Retinal pigment epithelial cell (primary cell): ENCODE results near the gene NFRKB.
A peak's percentile ranks its signal among the peaks of the same experiment; 100 is the strongest.

Source experiments
- DNase-seq: peaks from one replicate; pipeline ENCODE4 v3.0.0-alpha.2; 2010; ENCODE audit warnings: low read depth
- H3K4me3 ChIP-seq: 2 replicates; pipeline ENCODE4 v1.5.1; 2011; ENCODE audit warnings: mild to moderate bottlenecking, low read length, control low read depth, moderate library complexity
- CTCF ChIP-seq: conservative IDR thresholded peaks from 2 replicates; pipeline ENCODE4 v1.5.1; 2011; ENCODE audit warnings: low read depth, low read length, control low read depth, inconsistent platforms

The NFRKB gene

GRCh38 chr11:129896062-129896461, 684 bp upstream of the NFRKB start:
- H3K4me3 ChIP-seq, result peak overlapping the region; percentile 82
- DNase-seq, result no peak

GRCh38 chr11:129894278-129895125, 876 bp downstream of the NFRKB start:
- no peak for TF ChIP-seq CTCF
- peak overlapping the region; percentile 82 for H3K4me3 ChIP-seq
- DNase-seq, result no peak

More at GRCh38 chr11:129896062-129896461, 684 bp upstream of the NFRKB start:
- no peak for TF ChIP-seq CTCF

GRCh38 chr11:129888451-129888850, 6.9 kb downstream of the NFRKB start:
- TF ChIP-seq CTCF, result no peak
- H3K4me3 ChIP-seq, result no peak overlapping the region
- no peak for DNase-seq

GRCh38 chr11:129885381-129885780, 10.0 kb downstream of the NFRKB start:
- TF ChIP-seq CTCF, result no peak

GRCh38 chr11:129884581-129884980, 10.8 kb downstream of the NFRKB start:
- TF ChIP-seq CTCF, result no peak
- DNase-seq, result no peak
- H3K4me3 ChIP-seq, result no peak overlapping the region

More at GRCh38 chr11:129885381-129885780, 10.0 kb downstream of the NFRKB start:
- DNase-seq, result no peak
- H3K4me3 ChIP-seq, result no peak overlapping the region

- DNase-seq, result no peak
- no peak overlapping the region for H3K4me3 ChIP-seq
- TF ChIP-seq CTCF, result peak; percentile 74
Observed at GRCh38 chr11:129881570-129882170, 13.7 kb downstream of the NFRKB start.

- no peak for TF ChIP-seq CTCF
- DNase-seq, result no peak
- no peak overlapping the region for H3K4me3 ChIP-seq
Observed at GRCh38 chr11:129880311-129880710, 15.1 kb downstream of the NFRKB start.
